ENCODE data around the gene BCAN. TPM values are rescaled to one million over a fixed set of nuclear protein-coding genes. Genes with fewer than 3 reads are reported as not detected.
A peak's percentile ranks its signal among the peaks of the same experiment; 100 is the strongest.

BCAN gene
- total RNA-seq, 4 donors from 2014 or later, result 0.54 to 1.1 TPM; not detected in 2

DNA sequence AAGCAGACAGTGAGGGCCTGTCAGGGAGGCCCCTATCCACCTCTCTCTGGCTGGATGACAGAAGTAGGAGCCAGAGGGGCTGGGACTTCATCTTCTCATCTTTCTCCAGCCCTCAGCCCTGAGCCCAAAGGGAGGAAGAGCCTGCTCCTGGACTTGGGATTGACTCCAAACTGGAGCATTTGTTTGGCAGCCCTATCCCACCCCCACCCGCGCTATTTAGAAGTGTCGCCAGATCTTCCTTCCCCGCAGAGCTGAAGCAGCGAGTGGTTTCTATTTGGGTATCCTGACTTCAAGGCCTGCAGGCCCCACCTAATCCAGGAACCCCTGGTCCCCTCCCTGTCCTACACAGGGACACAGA, 25.7 kb downstream of the BCAN start:
- intact Hi-C loops (cut with DNase I), result no loop called here
- no peak for TF ChIP-seq POLR2A (IDR thresholded peaks at IDR 0.05)
- TF ChIP-seq, protein P1, sequence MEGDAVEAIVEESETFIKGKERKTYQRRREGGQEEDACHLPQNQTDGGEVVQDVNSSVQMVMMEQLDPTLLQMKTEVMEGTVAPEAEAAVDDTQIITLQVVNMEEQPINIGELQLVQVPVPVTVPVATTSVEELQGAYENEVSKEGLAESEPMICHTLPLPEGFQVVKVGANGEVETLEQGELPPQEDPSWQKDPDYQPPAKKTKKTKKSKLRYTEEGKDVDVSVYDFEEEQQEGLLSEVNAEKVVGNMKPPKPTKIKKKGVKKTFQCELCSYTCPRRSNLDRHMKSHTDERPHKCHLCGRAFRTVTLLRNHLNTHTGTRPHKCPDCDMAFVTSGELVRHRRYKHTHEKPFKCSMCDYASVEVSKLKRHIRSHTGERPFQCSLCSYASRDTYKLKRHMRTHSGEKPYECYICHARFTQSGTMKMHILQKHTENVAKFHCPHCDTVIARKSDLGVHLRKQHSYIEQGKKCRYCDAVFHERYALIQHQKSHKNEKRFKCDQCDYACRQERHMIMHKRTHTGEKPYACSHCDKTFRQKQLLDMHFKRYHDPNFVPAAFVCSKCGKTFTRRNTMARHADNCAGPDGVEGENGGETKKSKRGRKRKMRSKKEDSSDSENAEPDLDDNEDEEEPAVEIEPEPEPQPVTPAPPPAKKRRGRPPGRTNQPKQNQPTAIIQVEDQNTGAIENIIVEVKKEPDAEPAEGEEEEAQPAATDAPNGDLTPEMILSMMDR (IDR thresholded peaks at IDR 0.05), result no peak
- H3K27ac ChIP-seq, result peak overlapping the region; percentile 37 to 63 (median 61)
- H3K4me3 ChIP-seq (replicated peaks in 1 of 3), result no peak overlapping the region
- WGBS, 2 donors, result 65 to 86% methylated on average over 4 to 5 of the region's 5 CpGs
- H3K27me3 ChIP-seq, result no peaks in the 10 kb centered on the region
- no peaks in the 10 kb centered on the region for H3K36me3 ChIP-seq
- no peak for DNase-seq
- H3K4me1 ChIP-seq, result peaks cover 4 to 48% of the 10 kb centered on the region in 2 donors
- no peaks in the 10 kb centered on the region for H3K9me3 ChIP-seq

DNA sequence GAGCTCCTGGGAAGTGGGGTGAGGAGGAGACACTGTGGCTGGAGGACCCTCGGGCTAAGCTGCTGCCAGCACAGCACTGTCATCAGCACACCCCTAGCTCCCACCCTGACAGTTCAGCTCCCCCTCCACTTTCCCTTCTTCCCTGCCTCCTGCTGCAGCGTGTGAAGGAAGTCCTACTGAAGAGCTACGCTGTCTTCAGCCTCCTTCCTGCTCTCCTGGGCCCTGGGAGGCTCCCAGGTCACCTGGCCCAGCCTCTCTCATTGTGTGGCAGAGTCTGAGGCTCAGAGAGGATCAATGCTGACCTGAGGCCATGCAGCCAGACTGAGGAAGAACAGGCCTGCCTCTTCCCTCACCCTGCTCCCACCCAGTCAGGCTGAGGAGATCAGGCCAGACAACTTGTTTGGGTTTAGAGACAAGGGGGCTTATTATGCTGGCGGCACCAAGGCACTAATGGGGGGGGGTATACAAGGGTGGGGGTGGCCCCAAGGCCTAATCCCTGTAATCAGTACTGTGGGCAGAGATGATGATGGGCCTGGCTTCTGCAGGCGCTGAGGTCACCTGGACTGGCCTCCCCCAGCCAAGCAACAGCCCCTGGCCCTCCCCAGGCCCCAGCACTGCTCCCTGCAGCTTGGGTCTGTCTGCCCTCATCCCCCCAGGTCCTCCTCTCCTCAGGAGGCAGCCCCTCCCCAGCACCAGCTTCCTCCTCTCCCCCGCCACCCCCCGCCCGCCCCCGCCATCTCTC, 26.2 kb downstream of the BCAN start:
- H3K36me3 ChIP-seq, result no peaks in the 10 kb centered on the region
- no peaks in the 10 kb centered on the region for H3K9me3 ChIP-seq
- DNase-seq, result no peak
- 89 to 90% methylated on average over 8 of the region's 9 CpGs for WGBS, 2 donors
- H3K27ac ChIP-seq, result peak overlapping the region in 2 of 3 donors; percentile 61 to 63
- intact Hi-C loops (cut with DNase I), result no loop called here
- TF ChIP-seq POLR2A (IDR thresholded peaks at IDR 0.05), result no peak
- TF ChIP-seq, protein P1 (IDR thresholded peaks at IDR 0.05), result no peak
- H3K4me3 ChIP-seq (replicated peaks in 1 of 3), result no peak overlapping the region
- no peaks in the 10 kb centered on the region for H3K27me3 ChIP-seq
- H3K4me1 ChIP-seq, result peaks cover 0 to 43% of the 10 kb centered on the region in 2 donors

DNA sequence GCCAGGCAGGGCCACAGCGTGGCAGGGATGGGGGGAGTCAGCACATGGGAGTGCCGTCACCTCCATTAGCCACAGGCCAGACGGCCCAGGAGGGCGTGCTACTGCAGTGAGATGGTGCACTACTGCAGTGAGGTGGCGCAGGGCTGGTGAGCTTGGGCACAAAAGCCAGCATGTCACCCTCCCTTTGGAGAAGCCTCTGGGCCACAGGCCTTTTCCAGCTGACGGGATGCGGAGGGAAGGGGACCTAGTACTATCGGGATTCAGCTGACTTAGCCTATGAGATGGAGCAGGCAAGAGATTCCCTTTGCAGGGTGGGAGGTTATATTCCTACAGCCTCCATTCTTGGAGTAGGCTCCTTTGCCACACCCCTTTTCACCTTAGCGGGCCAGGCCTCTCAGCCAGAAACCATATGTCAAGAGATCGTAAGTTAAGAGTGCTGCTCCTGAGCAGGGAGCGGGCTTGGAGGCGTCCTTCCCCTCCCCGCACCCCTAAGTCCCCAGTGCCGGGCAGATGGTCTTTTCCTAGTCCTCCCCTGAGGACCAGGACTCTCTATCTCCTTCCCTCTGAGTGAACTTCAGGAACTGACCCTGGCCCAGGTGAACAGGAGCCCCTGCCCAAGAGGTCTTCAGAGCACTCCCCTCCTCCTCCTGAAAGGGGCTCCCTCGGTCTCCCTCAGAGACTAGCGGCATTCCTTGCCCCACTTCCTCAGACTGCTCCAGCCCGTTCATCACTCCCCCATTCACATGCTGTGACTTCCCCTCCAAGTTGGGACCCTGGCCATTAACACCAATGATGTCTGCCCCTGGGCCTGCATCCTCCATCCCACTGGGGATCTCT, 27.1 kb downstream of the BCAN start:
- no peak for DNase-seq
- intact Hi-C loops (cut with DNase I), result no loop called here
- TF ChIP-seq, protein P1 (IDR thresholded peaks at IDR 0.05), result no peak
- TF ChIP-seq POLR2A (IDR thresholded peaks at IDR 0.05), result no peak
- WGBS, 2 donors, result 69 to 80% methylated on average over 16 to 17 of the region's 17 CpGs
- no peaks in the 10 kb centered on the region for H3K27me3 ChIP-seq
- no peaks in the 10 kb centered on the region for H3K36me3 ChIP-seq
- H3K9me3 ChIP-seq, result no peaks in the 10 kb centered on the region
- peak overlapping the region in 2 of 3 donors; percentile 24 to 63 for H3K27ac ChIP-seq
- H3K4me3 ChIP-seq (replicated peaks in 1 of 3), result no peak overlapping the region
- H3K4me1 ChIP-seq, result peaks cover 0 to 34% of the 10 kb centered on the region in 2 donors

DNA sequence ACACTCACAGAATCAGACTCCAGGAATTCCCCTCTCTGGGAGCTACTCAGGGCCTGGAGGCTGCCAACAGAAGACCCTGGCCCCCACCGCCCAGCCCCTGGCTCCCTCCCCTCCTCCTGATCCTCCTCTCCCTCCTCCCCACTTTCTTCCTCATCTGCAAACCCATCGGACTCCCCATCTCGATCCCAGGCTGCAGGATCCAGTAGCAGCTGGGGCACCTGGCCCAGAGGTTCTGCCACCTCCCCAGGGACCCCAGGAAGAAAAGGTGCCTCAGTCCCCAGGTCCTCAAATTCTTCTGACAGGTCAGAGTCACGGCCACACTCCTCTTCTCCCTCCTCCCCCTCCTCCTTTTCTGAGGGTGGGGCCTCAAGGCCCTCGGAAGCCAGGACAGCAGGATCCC, 27.9 kb downstream of the BCAN start:
- no peak overlapping the region for H3K27ac ChIP-seq
- intact Hi-C loops (cut with DNase I), result no loop called here

More for the DNA sequence above, 27.9 kb downstream of the BCAN start:
- TF ChIP-seq, protein P1 (IDR thresholded peaks at IDR 0.05), result no peak
- no peak for TF ChIP-seq POLR2A (IDR thresholded peaks at IDR 0.05)
- no peak for DNase-seq
- Histone ChIP-seq H3K27me3 (no peaks in the 10 kb centered on the region), H3K9me3 (no peaks in the 10 kb centered on the region), H3K36me3 (no peaks in the 10 kb centered on the region), H3K4me1 (peaks cover 0 to 26% of the 10 kb centered on the region in 2 donors), H3K4me3 (replicated peaks in 1 of 3) (no peak overlapping the region)
- WGBS, 2 donors, result 63 to 65% methylated on average over 5 of the region's 5 CpGs
